DMS 273 (cell line): Measurements from ENCODE around the gene APIP.
A peak's percentile ranks its signal among the peaks of the same experiment; 100 is the strongest.
"Not testable (repeated sequence)": the region's sequence is repeated elsewhere in the genome, so short reads cannot be mapped to it uniquely, and the experiment has no call there.

Experiments used
- DNase-seq: peaks from one replicate; lab custom pipeline; 2025; ENCODE audit not compliant: unreplicated experiment; lab: John Stamatoyannopoulos, UW

APIP gene

DNA sequence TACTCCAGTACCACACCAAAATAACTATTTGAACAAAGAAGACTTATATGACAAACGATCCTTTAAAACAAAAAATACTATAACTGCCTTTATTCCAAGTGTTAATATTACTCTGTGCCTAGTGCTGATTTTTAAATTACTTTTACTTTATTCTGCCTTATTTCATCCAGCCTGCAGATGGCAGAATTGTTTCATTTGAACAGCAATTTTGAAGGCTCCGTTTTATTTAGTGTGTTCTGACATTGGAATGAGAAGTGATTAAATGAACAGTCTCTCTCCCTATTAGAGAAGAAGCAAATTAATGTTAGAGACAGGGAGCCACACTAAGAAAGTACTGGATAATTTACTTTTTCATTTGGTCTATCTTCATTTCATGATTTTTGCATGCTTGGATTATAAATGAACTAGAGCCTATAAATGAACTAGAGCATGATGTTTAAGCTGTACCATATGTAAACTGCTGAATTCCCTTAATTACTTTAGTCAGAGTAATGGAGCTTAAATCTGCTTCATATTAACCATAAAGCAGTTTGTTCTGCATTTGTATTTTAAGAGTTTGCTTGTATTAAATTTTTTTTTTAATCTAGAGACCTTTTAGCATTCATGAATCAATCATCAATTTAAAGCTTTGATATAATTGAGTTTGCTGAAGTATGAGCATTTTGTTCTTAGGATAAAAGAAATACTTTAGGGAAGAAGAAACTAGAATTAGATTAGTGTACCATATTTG is 10.1 kb upstream of the APIP start:
- peak; percentile 65 for DNase-seq

- no peak for DNase-seq
These were observed 8.5 kb upstream of the APIP start for GRCh38 chr11:34924714-34925113.

GRCh38 chr11:34921156-34921555 is 5.0 kb upstream of the APIP start:
- DNase-seq: no peak

DNA sequence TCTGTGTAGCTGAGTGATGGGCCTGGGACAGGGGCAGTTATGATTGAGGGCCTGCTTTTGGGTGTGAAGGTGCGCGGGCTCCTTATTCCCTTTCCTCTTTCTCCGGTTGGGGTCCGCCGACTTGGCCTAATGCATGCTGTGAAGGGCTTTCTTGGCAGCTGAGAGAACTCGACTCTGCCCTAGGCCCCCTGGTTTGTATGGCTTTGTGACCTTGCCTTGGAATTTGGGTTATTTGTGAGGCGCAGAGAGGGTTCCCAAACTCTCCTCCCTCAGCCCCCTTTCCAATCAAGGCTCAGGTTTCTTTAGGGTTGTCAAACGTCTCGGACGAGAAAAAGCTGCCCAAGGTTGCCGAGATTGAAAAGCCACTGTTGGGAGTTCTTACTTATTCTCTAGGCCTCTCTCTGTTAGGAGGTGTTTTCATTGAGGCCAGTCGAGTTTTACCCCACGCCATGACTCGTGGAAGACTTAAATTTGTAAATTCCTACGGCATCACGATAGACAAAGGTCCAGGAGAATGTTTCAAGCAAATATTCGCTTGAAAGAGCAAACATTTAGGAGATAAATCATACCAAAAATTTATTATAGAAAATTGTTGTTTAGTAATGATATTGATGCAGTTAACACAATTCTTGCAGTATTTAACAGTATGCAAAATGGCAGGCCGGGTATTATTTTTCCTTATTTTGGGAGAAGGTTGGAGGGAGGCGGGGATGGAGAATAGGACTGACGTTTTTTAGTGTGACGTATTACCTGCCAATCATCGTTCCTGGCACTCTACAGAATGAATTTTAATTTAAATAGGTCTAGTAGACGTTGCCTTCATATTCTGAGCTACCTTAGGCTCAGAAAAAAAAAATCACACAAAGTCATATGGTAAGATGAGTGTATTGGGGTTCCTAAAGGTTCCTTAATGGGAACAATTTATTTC is 928 bp upstream of the APIP start:
- peak; percentile 51 for DNase-seq

DNA sequence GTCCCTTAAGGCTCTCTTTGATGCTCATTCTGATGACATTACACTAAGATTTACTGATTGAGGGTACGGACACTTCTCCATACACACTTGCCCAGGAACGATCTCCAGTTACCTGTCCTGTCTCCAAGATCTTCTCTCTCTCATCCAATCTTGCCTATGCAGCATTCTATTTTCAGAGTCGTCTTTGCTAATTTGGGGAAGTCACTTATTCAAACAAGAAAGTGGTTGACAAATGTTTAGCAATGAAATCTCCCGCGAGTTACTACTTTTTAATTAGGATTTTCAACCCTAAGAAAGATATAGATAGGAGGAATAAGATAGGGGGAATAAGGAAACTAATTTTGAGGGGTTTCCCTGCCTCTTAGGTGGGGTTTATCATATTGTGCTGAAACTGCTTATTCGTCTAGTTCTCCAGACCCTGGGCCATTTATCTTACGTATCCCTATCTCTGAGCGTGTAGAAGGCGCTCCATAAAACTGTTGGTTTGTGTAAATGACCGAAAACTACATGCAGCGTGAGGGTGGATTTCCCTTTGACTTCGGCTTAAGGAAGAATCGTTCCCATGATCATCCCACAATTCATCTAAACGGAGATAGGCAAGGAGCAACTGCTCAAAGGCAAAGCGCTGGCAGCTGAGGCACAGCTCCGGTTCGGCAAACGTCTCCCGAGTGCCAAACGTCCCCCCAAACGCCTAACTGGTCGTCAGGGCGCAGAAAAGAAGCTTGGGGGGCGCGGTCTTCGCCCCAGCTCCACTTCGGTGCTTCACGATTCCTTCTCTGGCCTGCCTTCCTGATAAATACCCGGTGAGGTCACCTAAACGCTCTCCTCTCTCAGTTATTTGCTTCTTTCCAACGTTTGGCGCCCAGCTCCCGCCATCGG is 804 bp downstream of the APIP start:
- DNase-seq: peak; percentile 62

GRCh38 chr11:34913556-34913955 is 2.6 kb downstream of the APIP start:
- DNase-seq: not testable (repeated sequence)

DNA sequence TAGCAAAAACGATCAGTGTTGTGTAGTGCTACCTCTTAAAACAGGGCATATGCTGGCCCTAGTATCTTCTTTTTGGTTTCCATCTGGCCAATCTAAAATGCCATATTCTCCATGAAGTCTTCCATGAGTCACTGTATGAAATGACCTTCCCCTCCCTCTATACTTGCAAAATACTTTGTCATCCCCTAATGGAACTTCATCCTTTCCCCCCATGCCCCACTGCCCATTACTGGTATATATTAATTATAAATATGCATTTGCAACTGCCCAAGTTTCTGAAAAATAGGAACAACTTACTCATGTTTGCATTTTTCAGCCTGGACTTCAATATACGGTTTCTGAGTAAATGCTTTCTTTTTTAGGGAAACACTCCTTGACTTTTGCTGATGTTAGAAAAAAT is 4.5 kb downstream of the APIP start:
- DNase-seq: no peak

DNA sequence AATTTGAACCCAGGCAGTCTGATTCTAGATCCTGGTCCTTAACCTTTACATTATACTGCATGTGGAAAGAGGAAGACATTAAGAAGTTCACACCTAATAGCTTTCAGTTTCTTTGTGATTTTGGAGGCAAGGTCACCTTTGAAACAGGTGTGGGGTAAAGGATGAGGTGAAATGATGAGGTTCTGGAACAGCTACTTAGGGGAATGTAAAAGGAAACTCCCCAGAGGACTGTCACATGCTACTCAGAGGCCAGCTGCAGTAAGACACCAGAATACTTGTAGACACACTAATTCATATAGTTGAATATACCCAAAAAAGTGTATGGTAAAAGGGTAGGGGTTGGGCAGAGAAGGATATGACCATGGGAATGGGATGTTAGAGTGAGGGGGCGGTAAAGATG is 5.4 kb downstream of the APIP start:
- no peak for DNase-seq

DNA sequence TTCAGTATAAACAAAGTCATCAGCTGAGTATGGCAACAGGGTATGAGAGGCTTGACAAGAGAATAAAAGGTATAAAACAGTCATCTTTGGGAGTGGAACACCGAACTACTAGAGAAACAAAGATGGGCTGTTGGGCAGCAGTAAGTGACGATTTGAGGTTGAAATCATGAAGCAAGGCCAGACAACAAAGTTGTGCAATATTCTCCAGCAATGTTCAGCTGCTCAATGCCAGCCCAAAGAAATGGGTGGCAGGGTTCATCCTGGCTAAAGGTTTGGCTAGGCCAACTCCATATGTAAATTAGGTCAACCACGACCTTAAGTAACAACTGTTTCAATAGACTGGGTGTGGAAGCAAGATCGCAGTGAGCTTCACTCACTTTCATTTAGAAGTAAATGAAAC is 6.2 kb downstream of the APIP start:
- no peak for DNase-seq

DNA sequence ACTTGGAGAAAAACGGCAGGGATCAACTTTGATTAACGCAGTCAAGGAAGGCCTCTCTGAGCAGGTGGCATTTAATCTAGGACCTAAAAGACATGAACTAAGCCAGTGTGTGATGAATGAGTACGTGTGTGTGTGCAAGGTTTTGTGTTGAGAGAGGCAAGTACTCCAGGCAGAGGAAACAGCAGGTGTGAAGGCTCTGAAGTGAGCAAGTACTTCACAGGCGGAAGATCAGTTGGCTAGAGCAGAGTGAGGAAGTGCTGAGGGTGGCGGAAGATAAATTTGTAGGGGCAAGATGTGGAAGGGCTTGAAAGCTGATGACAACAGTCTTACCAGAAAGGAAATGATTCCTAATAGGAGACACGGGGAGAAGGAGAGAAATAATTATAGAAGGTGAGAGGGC is 6.8 kb downstream of the APIP start:
- DNase-seq: no peak

- DNase-seq: no peak
These were observed 8.1 kb downstream of the APIP start for GRCh38 chr11:34907934-34908593.

DNA sequence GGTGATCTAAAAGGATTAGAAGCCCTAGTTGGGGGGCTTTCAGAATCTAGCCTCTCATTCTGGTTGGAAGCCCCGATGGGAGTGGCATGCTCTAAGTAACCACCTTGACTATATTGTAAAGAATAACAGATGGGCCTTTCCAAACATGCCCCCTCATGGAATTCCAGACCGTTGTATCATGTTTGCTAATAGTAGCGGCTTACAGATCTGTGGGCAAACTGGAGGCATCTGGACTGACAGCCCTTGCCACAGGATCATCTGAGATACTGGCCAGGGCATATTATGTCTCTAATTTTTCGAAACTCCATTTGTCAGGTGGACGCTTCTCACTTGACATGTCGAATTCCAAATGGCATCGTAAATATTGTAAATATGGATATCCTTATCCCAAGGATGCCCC is 10.5 kb downstream of the APIP start:
- DNase-seq: peak; percentile 60

DNA sequence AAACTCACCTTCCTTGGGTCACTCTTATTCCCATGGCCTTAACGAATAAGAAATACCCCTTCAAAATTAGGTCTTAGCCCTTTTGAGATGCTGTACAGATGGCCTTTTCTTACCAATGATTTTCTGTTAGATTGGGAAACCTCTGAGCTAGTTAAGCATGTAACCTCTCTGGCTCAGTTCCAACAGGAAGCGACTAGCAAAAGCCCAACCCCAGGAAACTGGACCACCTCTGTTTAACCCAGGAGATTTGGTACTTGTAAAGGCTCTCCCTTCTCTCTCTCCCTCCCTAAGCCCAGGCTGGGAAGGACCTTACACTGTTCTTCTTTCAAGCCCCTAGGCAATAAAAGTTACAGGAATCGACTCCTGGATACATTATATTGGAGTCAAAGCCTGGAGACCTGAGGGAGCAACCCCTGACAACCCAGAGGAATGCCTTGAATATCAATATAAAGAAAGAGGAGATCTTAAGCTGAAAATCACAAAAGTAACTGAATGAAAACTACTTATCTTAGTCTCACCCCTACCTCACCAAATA is 11.7 kb downstream of the APIP start:
- DNase-seq: peak; percentile 5

DNA sequence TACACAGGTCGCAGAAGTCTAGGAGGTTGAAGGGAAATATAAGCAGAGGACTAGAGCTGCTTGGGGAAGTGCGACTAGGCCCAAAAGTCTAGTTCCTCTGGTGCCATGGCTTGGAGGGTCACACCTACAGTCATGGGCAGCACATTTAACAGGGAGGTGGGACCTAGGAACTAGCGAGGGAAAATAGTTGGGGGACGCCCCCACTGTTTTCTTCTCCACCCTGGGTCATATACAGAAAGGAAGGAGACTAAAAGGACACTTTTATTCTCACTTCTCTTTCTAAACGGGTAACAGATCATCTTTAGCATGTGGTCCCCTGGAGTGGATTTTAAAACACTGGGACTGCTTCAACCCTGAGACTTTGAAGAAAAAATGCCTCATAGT is 16.6 kb downstream of the APIP start:
- peak; percentile 5 for DNase-seq

GRCh38 chr11:34898474-34898873 is 17.7 kb downstream of the APIP start:
- DNase-seq: no peak

- no peak for DNase-seq
These were observed 18.9 kb downstream of the APIP start for GRCh38 chr11:34897171-34897870.

DNA sequence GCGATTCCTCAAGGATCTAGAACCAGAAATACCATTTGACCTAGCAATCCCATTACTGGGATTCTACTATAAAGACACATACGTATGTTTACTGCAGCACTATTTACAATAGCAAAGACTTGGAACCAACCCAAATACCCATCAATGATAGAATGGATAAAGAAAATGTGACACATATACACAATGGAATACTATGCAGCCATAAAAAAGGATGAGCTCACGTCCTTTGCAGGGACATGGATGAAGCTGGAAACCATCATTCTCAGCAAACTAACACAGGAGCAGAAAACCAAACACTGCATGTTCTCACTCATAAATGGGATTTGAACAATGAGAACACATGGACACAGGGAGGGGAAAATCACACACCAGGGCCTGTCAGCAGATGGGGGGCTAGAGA is 20.0 kb downstream of the APIP start:
- not testable (repeated sequence) for DNase-seq

DNA sequence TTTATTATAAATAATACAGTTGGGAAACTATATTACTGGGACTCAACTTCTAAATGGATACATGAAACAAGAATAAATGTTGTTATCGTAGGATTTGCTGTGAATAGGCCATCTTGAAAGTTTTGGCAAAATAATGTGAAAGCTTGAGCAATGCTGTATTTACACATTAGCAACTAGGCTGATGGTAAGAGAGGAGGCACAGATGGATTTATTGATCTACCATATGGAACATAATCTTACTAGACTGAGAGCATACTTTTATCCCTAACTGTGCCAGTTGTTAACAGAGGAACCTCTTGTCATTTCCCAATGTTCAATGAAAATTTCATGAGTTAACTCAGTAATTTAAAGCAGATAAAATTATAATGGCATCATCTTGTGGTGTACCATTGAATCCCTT is 22.8 kb downstream of the APIP start:
- no peak for DNase-seq

DNA sequence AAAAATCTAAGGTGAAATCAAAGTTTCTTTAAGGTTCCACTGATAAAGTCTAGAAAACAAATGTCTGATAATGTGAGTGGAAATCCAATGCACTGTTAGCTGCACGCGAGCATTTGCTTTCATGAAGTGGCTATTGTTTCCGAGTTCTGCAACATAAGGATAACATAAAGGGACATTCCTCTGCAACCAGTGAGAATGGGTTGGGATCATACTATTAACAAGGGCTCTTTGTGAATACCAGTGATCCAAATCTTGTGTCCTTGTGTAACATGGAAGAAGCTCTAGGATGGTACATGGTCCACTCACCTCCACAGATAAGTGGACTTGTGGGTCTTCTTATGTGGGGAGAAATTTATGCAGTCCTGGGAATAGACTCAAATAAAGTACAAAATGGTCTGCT is 24.6 kb downstream of the APIP start:
- no peak for DNase-seq

GRCh38 chr11:34890812-34891211 is 25.4 kb downstream of the APIP start:
- peak; percentile 42 for DNase-seq
